Liver (tissue), 9 donors: ENCODE data around the gene CNTN2. TPM values are rescaled to one million over a fixed set of nuclear protein-coding genes. Genes with fewer than 3 reads are reported as not detected.

ENCODE experiments used
- DNase-seq: peaks from one replicate; pipeline ENCODE4 v3.0.0-alpha.2; 2017; ENCODE audit warnings: low spot score
- H3K27ac ChIP-seq, 2 donors: one replicate each; pipeline ENCODE4 v1.7.0; 2013; ENCODE audit warnings: inconsistent platforms in 2 of 2, low read length in 2 of 2, control low read depth in 1 of 2, low read depth in 1 of 2, mild to moderate bottlenecking in 1 of 2
- H3K27me3 ChIP-seq, 4 donors: one replicate each; pipeline versions ENCODE4 v1.6.1 to v1.7.0; 2013; ENCODE audit warnings: low read length in 3 of 4, inconsistent platforms in 1 of 4, mild to moderate bottlenecking in 1 of 4, moderate library complexity in 1 of 4; ENCODE audit not compliant: control insufficient read depth in 4 of 4, insufficient read depth in 4 of 4
- H3K36me3 ChIP-seq, 4 donors: one replicate each; pipeline versions ENCODE4 v1.6.1 to v1.7.0; 2013; ENCODE audit warnings: low read length in 3 of 4, mild to moderate bottlenecking in 3 of 4, low read depth in 1 of 4, moderate library complexity in 1 of 4; ENCODE audit not compliant: control insufficient read depth in 4 of 4, insufficient read depth in 3 of 4
- H3K4me1 ChIP-seq, 4 donors: one replicate each; pipeline versions ENCODE4 v1.6.1 to v1.7.0; 2013; ENCODE audit warnings: low read length in 3 of 4, mild to moderate bottlenecking in 3 of 4, moderate library complexity in 1 of 4; ENCODE audit not compliant: control insufficient read depth in 4 of 4, insufficient read depth in 4 of 4
- H3K4me3 ChIP-seq, 3 donors: one replicate each; pipeline versions ENCODE4 v1.6.1 to v1.7.0; 2013; ENCODE audit warnings: low read length in 3 of 3, control low read depth in 1 of 3, low read depth in 1 of 3, mild to moderate bottlenecking in 1 of 3
- H3K9ac ChIP-seq, 2 donors: one replicate each; pipeline ENCODE4 v1.7.0; 2013; ENCODE audit warnings: low read length in 2 of 2, mild to moderate bottlenecking in 2 of 2, moderate library complexity in 2 of 2, control low read depth in 1 of 2, low read depth in 1 of 2
- H3K9me3 ChIP-seq, 4 donors: one replicate each; pipeline versions ENCODE4 v1.6.1 to v1.7.0; 2013; ENCODE audit warnings: low read length in 3 of 4; ENCODE audit not compliant: control insufficient read depth in 4 of 4
- EGR1 ChIP-seq, 2 donors: IDR thresholded peaks; 2 replicates each; pipeline ENCODE4 v1.6.1; 2016 to 2018; ENCODE audit warnings: antibody characterized with exemption in 2 of 2, low read depth in 2 of 2
- FOXA1 ChIP-seq: IDR thresholded peaks from 2 replicates; pipeline ENCODE4 v1.6.1; 2016; ENCODE audit warnings: antibody characterized with exemption
- FOXA2 ChIP-seq: IDR thresholded peaks from 2 replicates; pipeline ENCODE4 v1.6.1; 2016; ENCODE audit warnings: antibody characterized with exemption
- GABPA ChIP-seq, 2 donors: IDR thresholded peaks in 1 of 2; conservative IDR thresholded peaks in 1 of 2; 2 replicates each; pipeline ENCODE4 v1.6.1; 2016; ENCODE audit warnings: antibody characterized with exemption in 2 of 2, mild to moderate bottlenecking in 1 of 2, moderate library complexity in 1 of 2
- HNF4A ChIP-seq, 2 donors: conservative IDR thresholded peaks; 2 replicates each; pipeline ENCODE4 v1.6.1; 2016; ENCODE audit warnings: antibody characterized with exemption in 2 of 2, mild to moderate bottlenecking in 2 of 2
- HNF4G ChIP-seq: IDR thresholded peaks from 2 replicates; pipeline ENCODE4 v1.6.1; 2016; ENCODE audit warnings: antibody characterized with exemption
- JUND ChIP-seq, 2 donors: IDR thresholded peaks; 2 replicates each; pipeline ENCODE4 v1.6.1; 2016; ENCODE audit warnings: antibody characterized with exemption in 2 of 2
- NR2F2 ChIP-seq: IDR thresholded peaks from 2 replicates; pipeline ENCODE4 v1.6.1; 2016; ENCODE audit warnings: antibody characterized with exemption
- RAD21 ChIP-seq, 2 donors: IDR thresholded peaks; 2 replicates each; pipeline ENCODE4 v1.6.1; 2016; ENCODE audit warnings: antibody characterized with exemption in 2 of 2, mild to moderate bottlenecking in 2 of 2
- REST ChIP-seq: IDR thresholded peaks from 2 replicates; pipeline ENCODE4 v1.6.1; 2016; ENCODE audit warnings: antibody characterized with exemption, mild to moderate bottlenecking
- RXRA ChIP-seq, 2 donors: IDR thresholded peaks; 2 replicates each; pipeline ENCODE4 v1.6.1; 2017 to 2018; ENCODE audit warnings: antibody characterized with exemption in 2 of 2, mild to moderate bottlenecking in 1 of 2
- SP1 ChIP-seq: IDR thresholded peaks from 2 replicates; pipeline ENCODE4 v1.6.1; 2018; ENCODE audit warnings: antibody characterized with exemption, mild to moderate bottlenecking
- TAF1 ChIP-seq: conservative IDR thresholded peaks from 2 replicates; pipeline ENCODE4 v1.6.1; 2016; ENCODE audit warnings: antibody characterized with exemption, mild to moderate bottlenecking
- YY1 ChIP-seq: IDR thresholded peaks from 2 replicates; pipeline ENCODE4 v1.6.1; 2016; ENCODE audit warnings: antibody characterized with exemption, mild to moderate bottlenecking
- WGBS: extraction: QIAGEN DNeasy Blood & Tissue Kit; methylation state at CpG from one replicate; pipeline ENCODE4 v1.1.7; 2013; 5-methylcytosine and 5-hydroxymethylcytosine counted together
- polyA plus RNA-seq, 2 donors: library from polyadenylated mRNA; stranded (reverse) in 1 of 2; unstranded in 1 of 2; fragments of 200-250 nt in 1 of 2; fragments of >200 nt in 1 of 2; fragmentation: Nextera tagmentation in 1 of 2; extraction: Ambion mirVana in 1 of 2; gene quantifications; one replicate each; pipeline versions ENCODE4 v1.2.1 to v1.2.3, GENCODE V29; 2013 to 2015
- total RNA-seq, 2 donors: library from RNA; depleted of rRNA; stranded (reverse); fragments of >200 nt; gene quantifications; one replicate each; pipeline ENCODE4 v1.2.3, GENCODE V29; 2014
- TF ChIP-seq, protein P1 (sequence below): IDR thresholded peaks from 2 replicates; pipeline ENCODE4 v1.6.1; 2016; ENCODE audit warnings: antibody characterized with exemption
- TF ChIP-seq, protein P2 (sequence below): IDR thresholded peaks from 2 replicates; pipeline ENCODE4 v1.6.1; 2016; ENCODE audit warnings: antibody characterized with exemption
- TF ChIP-seq, protein P3 (sequence below): IDR thresholded peaks from 2 replicates; pipeline ENCODE4 v1.6.1; 2016; ENCODE audit warnings: antibody characterized with exemption
- donor health status: healthy.
- donor health status: healthy.
- donor health status: healthy.
- donor health status: healthy.
- donor health status: healthy.

Gene CNTN2
- total and polyA plus RNA-seq, 4 donors: 0.05 to 0.25 (median 0.17) TPM

GRCh38 chr1:205111354-205111753 lies 68.3 kb downstream of the CNTN2 start:
- no peak overlapping the region for H3K9ac ChIP-seq
- no peak overlapping the region for H3K4me3 ChIP-seq
- H3K36me3 ChIP-seq: peaks cover 3 to 30% (median 26%) of the 10 kb centered on the region in 4 donors
- H3K9me3 ChIP-seq: no peaks in the 10 kb centered on the region
- no peak for DNase-seq
- H3K4me1 ChIP-seq: no peaks in the 10 kb centered on the region
- H3K27me3 ChIP-seq: no peaks in the 10 kb centered on the region
- no peak overlapping the region for H3K27ac ChIP-seq
- TF ChIP-seq SP1: no peak
- TF ChIP-seq TAF1: no peak

- TF ChIP-seq EGR1 (IDR thresholded peaks at IDR 0.05; ENCODE audit: low read depth in 2 of 2) (no peak), HNF4A (conservative IDR thresholded peaks at IDR 0.05) (no peak), FOXA2 (no peak), FOXA1 (no peak), GABPA (IDR thresholded peaks at IDR 0.05 in 1 of 2, conservative IDR thresholded peaks at IDR 0.05 in 1 of 2) (no peak), YY1 (no peak), SP1 (no peak)
- TF ChIP-seq, protein P1, sequence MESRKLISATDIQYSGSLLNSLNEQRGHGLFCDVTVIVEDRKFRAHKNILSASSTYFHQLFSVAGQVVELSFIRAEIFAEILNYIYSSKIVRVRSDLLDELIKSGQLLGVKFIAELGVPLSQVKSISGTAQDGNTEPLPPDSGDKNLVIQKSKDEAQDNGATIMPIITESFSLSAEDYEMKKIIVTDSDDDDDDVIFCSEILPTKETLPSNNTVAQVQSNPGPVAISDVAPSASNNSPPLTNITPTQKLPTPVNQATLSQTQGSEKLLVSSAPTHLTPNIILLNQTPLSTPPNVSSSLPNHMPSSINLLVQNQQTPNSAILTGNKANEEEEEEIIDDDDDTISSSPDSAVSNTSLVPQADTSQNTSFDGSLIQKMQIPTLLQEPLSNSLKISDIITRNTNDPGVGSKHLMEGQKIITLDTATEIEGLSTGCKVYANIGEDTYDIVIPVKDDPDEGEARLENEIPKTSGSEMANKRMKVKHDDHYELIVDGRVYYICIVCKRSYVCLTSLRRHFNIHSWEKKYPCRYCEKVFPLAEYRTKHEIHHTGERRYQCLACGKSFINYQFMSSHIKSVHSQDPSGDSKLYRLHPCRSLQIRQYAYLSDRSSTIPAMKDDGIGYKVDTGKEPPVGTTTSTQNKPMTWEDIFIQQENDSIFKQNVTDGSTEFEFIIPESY: no peak
- TF ChIP-seq, protein P2, sequence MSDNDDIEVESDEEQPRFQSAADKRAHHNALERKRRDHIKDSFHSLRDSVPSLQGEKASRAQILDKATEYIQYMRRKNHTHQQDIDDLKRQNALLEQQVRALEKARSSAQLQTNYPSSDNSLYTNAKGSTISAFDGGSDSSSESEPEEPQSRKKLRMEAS: no peak
- H3K4me3 ChIP-seq: no peak overlapping the region
- DNase-seq: no peak
- no peak overlapping the region for H3K27ac ChIP-seq
- H3K9me3 ChIP-seq: no peaks in the 10 kb centered on the region
- peaks cover 9 to 31% (median 22%) of the 10 kb centered on the region in 4 donors for H3K4me1 ChIP-seq
- no peak overlapping the region for H3K9ac ChIP-seq
- H3K27me3 ChIP-seq: no peaks in the 10 kb centered on the region
- H3K36me3 ChIP-seq: peaks cover 3 to 16% (median 12%) of the 10 kb centered on the region in 4 donors
- 67% methylated on average over 2 of the region's 2 CpGs for WGBS
Observed at GRCh38 chr1:205118752-205119151, 75.7 kb downstream of the CNTN2 start.

DNA sequence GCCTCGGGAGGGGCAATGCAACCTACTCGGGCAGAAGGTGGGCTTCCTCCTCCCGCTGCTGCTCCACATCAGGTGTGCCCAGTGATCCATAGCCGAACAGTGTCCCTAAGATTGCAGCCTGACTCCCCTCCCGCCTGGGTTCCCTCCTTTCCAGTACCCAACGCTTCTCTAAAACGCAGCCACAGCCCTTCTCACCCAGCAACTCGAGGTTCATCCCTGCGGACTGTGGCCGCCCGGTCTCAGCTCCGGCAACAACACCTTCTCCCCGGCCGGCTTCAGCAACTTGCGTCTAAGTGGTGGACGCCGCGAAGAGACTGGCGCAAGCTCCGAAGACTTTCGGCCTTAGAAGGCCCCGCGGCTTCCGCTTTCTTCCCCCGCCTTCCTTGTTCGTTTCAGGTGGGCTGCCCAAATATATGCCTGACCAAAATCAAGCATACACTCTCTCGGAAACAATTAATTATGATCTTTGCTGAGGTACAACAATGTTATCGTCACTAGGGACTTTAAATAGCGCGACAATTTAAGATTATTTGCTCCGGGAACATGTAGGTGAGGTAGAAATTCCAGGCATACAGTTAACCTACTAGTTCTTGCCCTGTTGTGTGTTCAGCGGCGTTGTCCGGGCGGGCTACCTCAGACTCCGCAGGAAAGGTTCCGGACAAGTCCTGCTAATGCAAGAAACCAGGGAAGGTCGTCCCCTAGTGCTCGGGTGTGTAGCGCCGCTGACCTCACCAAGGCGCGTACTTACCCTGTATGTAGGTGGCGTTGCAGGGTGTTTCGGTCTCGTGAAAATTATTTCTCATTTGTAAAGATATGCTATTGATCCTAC lies 78.9 kb downstream of the CNTN2 start, which contains the start of gene RBBP5:
Gene RBBP5, minus strand, starts transcription at position 319 of the 829 bp plus-strand sequence. Its CDS starts 105 bp downstream, at position 214.
- Histone ChIP-seq H3K27me3 (no peaks in the 10 kb centered on the region), H3K9ac (peak within 1 kb of the TSS; percentile 97 to 98), H3K9me3 (no peaks in the 10 kb centered on the region), H3K36me3 (peaks cover 0 to 2% (median under 1%) of the 10 kb centered on the region in 4 donors), H3K4me3 (peak within 1 kb of the TSS; percentile 65 to 98 (median 93)), H3K27ac (peak within 1 kb of the TSS; percentile 97 to 99), H3K4me1 (peaks cover 9 to 31% (median 22%) of the 10 kb centered on the region in 4 donors)
- WGBS: under 1% methylated on average over 46 of the region's 46 CpGs
- peak; percentile 98 for DNase-seq
- TF ChIP-seq YY1: peak; percentile 93
- peak; percentile 35 to 64 for TF ChIP-seq HNF4A (conservative IDR thresholded peaks at IDR 0.05)
- TF ChIP-seq REST: peak; percentile 65
- TF ChIP-seq JUND (IDR thresholded peaks at IDR 0.05): peak; percentile 70 to 81
- TF ChIP-seq, protein P2: peak; percentile 94
- TF ChIP-seq NR2F2: peak; percentile 84
- TF ChIP-seq RAD21 (IDR thresholded peaks at IDR 0.05): peak; percentile 62 to 73
- TF ChIP-seq TAF1: peak; percentile 89
- peak; percentile 87 for TF ChIP-seq SP1
- no peak for TF ChIP-seq HNF4G
- TF ChIP-seq FOXA1: no peak
- TF ChIP-seq FOXA2: peak; percentile 17
- TF ChIP-seq, protein P1: peak; percentile 91
- TF ChIP-seq EGR1 (IDR thresholded peaks at IDR 0.05; ENCODE audit: low read depth in 2 of 2): peak; percentile 68 to 71
- TF ChIP-seq, protein P3, sequence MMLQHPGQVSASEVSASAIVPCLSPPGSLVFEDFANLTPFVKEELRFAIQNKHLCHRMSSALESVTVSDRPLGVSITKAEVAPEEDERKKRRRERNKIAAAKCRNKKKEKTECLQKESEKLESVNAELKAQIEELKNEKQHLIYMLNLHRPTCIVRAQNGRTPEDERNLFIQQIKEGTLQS: peak; percentile 72
- TF ChIP-seq RXRA (IDR thresholded peaks at IDR 0.05): peak; percentile 75 to 89
